ENCODE results near the gene CGNL1.

The CGNL1 gene

DNA sequence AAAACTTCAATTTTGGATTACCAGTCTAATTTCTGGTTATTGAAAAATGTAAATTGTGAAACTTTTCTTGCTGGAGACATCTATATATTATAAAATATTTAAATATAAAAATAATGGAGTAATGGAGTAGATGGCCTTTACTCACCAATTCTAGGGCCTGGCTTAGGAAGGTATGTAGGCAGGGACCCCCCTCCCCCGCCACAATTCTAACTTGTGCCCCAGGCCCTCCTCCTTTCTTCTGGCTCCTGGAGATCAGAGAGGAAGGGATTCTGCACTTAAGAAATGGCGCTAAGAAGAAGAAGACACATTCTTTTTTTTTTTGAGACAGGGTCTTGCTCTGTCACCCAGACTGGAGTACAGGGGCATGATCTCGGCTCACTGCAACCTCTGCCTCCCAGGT lies 49.5 kb downstream of the CGNL1 start:
- no peak for DNase-seq

DNA sequence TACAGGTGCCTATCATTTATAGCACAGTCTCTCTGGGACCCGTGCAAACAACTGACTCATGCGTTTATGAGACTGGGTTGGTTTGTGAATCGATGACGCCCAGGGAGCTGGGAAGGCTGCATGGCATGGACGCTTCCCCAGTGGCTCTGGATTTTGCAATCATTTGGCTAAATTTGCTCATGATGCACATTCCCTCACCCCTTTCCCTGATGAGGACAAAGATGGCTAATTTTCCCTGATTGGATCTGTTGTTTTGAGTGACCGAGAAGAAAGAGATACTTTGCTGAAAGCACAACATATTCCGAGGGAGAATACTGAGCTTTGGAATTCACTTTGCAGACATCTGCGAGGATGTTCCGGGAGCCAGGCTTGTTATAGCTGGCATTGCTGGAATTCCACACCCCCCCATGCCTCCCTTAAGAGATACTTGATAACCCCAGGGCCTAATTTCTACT lies 51.1 kb downstream of the CGNL1 start:
- DNase-seq: peak; percentile 41 to 58

DNA sequence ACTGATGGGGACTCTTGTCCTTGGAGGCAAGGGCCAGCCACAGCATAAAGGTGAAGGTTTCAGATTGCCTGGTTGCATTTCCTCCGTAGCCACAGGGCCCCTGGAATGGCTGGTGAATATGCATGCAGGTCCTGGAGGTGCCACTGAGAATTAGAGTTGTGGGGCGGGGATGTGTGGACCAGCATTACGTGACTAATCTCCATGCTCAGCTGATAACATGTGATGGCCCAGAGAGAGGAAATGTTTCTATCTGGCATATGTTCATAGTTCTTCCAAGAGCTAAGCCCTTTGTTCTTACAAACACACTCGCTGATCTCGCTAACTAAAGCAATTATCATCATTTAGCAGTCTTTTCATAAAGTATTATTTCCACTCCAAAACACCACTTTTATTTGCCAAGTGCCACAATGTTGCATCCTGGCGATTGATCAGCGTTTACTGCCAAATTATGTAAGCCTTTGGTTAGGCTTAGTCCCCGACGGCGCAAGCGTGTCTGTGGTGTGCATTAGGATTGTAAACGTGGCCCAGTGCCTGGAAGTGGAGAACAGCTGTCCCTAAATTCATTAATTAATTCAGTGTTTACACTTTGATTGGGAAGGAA lies 55.9 kb downstream of the CGNL1 start:
- peak; percentile 9 to 13 for DNase-seq

DNA sequence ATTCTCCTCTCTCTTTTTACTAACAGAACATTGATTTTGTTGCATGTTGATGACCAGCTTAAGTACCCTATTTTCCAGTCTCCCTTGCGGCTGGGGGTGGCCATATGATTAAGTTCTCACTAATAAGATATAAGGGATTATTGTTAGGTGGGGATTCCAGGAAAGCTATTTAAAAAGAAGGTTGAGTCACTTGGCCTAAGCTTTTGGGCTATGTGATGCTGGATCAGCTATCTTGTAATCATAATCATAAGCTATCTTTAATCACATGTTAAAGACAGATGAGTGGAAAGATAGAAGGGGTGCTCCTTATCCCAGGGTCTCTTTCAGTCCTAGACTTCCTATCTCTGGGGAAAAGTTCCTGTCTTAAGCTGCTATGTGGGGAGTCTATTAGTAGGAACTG lies 59.9 kb downstream of the CGNL1 start:
- no peak for DNase-seq

DNA sequence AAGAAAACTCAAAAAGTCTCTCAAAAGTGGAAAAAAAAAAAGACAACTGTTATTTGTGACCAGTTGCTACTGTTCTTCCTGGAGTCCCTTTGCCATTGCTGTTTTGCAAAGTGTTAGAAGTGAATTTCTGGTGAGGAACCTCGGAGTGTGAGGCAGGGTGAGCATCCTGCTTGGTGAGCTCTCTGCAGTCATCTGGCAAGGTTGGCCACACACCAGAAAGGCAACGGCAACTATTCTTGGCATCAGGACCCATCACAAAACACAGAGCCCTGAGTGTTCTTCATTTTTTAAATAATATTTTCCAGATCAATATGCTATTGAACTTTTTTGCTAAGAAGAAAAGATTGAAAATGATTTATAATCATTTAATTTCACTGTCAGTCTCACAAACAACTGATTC lies 60.7 kb downstream of the CGNL1 start:
- DNase-seq: no peak

DNA sequence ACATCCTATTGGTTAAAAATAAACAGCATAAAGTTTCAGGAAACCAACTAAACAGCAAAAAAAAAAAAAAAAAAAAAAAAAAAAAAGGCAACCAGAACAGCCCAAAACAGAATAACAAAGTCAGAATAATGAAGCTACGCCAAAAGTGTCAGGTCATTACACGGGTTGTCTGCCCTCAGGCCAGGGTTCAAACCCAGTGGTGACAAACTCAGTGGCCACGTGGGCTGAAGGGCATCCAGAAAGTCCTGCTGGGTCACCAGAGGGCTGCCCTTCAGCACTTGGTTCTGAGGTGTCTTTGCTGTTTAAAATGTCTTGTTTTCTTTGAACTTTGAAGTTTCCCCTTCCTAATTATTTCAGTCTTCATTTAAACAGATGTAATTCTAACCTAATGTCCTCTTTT lies 61.3 kb downstream of the CGNL1 start:
- DNase-seq: no peak

DNA sequence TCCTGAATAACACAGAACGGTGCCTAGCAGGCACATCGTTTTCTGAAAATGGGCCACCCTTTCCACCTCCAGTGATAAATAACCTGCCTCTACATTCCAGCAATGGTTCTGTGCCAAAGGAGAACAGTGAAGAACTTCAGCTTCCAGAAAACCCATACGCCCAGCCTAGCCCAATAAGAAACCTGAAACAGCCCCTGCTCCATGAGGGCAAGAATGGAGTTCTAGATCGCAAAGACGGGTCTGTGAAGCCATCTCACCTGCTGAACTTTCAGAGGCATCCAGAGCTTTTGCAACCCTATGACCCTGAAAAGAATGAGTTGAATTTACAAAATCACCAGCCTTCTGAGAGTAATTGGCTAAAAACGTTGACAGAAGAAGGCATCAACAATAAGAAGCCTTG lies 61.9 kb downstream of the CGNL1 start:
- DNase-seq: no peak

GRCh38 chr15:57439128-57440027 lies 63.1 kb downstream of the CGNL1 start:
- DNase-seq: no peak

DNA sequence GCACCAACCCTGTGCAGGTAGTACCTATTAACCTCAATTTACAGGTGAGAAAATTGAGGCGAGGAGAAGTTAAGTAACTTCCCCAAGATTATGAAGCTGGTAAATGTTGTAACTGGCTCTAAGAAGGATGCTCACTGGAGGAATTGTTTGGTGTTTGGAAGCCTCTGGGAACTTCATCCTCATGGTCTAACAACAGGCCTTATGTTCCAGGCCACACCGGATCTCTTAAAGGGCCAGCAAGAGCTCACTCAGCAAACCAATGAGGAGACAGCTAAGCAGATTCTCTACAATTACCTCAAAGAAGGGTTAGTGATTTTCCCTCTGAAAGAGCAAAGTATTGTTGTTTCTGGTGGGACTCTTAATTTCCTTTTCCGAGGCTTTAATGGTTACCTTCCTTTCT lies 63.9 kb downstream of the CGNL1 start:
- DNase-seq: no peak

GRCh38 chr15:57440799-57441198 lies 64.5 kb downstream of the CGNL1 start:
- DNase-seq: no peak

GRCh38 chr15:57442335-57442734 lies 66.0 kb downstream of the CGNL1 start:
- DNase-seq: no peak

- DNase-seq: no peak
Observed at GRCh38 chr15:57443486-57443885, 67.2 kb downstream of the CGNL1 start.

DNA sequence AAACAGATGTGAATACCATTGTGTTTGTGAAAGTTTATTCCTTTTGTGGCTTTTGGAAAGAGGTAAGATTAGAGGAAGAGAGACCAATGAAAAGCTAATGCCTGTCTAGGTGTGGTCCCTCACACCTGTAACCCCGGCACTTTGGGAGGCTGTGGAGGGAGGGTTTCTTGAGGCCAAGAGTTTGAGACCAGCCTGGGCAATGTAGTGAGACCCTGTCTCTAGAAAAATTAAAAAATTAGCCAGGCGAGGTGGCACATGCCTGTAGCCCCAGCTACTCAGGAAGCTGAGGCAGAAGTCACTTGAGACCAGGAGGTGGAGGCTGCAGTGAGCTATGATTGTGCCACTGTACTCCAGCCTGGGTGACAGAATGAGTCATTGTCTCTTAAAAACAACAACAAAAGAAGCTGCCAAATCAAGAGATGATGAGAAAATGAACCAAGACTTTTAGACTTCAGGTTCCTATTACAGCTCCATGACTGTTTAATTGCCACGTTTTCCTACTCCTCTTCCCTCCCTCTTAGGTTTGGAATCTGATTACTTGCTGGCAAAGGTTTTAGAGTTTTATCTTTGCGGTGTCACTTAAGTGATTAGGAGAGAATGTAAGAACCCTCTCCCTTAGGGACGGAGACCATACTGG lies 68.7 kb downstream of the CGNL1 start:
- no peak for DNase-seq

GRCh38 chr15:57445872-57446271 lies 69.6 kb downstream of the CGNL1 start:
- peak in 1 of 2 experiments; percentile 5 for DNase-seq

DNA sequence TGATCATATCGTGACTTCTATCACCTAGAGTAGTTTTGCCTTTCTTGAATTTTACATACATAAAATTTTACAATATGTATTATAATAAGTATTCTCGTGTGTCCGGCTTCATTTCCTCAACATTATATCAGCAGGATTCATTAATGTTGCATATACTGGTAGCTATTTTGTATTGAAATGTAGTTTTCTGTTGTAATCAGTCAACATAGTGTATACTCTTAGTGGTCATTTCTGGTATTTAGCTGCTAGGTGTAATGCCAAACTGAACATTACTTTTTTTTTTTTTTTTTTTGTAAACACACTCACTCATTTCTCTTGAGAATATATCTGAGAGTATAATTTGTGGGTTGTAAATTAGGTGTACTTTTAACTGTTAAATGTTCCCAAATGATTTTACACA lies 70.1 kb downstream of the CGNL1 start:
- no peak for DNase-seq

- no peak for DNase-seq
Observed at GRCh38 chr15:57451555-57451954, 75.2 kb downstream of the CGNL1 start.

GRCh38 chr15:57452090-57452754 lies 75.9 kb downstream of the CGNL1 start:
- no peak for DNase-seq

GRCh38 chr15:57455929-57456328 lies 79.6 kb downstream of the CGNL1 start:
- DNase-seq: no peak

DNA sequence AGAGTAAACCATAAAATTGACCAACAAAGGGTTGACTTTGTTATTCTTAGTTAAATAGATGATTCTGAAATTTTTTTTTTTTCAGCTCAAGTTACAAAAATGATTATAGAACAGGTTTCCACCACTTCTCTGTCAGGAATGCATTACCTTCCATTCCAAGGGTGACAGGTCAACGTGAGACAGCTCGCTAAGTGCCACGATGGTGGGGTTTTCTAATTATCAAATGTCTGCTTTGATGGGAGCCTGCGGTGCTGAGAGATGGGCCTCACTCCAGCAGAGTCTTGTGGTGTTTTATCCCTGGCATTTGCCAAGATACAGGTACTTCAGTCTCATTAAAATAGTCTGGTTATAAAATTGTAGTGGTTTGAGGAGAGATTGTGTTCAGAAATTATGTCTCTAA lies 80.3 kb downstream of the CGNL1 start:
- DNase-seq: no peak

DNA sequence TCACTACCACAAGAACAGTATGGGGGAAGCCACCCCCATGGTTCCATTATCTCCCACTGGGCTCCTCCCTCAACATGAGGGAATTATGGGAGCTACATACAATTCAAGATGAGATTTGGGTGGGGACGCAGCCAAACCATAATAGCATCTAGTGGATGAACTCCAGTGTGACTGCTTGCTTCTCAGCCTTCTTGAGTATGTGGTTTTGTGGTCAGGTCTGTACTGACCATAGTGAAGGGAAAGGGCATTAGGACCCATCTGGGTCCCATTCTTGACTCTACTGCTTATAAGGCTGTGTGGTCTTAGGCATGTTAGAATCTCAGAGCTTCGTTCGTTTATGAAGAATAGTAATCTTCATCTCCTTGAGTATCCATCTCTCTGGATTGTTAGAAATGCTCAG lies 81.4 kb downstream of the CGNL1 start:
- no peak for DNase-seq

DNA sequence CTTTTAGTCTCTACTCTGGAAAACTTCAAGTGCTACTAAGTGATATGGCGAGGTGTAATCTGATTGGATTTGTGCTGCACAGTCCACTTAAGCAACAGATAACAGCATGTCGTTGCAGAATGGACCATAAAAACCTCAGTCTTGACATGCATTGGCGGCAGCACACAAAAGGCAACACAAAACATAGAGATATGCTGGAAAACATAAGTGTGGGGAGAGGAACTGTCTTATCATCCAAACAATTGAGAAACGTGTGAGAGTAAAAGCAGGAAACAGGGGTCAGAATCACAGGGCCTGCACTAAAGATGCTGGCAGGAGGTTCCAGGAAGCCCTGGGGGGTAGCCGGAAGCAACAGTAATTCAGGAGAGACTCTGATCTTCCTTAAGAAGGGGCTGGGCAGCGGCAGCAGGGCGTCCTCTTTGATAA lies 82.1 kb downstream of the CGNL1 start:
- no peak for DNase-seq

DNA sequence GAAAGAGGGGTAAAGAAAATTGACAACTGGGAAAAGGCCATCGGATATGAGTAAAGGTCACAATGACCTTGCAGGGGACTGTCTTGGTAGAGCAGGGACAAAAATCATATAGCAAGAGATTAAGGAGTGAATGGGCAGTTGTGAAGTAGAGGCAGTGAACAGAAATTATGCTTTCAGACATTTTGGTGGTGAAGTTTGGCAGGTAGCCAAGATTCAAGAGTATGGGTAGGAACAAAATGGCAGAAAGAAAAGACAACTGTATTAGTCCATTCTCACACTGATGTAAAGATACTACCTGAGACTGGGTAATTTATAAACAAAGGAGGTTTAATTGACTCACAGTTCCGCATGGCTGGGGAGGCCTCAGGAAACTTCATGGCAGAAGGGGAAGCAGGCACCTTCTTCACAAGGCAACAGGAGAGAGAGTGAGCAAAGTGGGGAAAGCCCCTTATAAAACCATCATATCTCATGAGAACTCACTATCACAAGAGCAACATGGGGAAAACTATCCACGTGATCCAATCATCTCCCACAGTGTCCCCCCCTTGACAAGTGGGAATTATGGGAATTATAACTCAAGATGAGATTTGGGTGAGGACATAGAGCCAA lies 84.0 kb downstream of the CGNL1 start:
- no peak for DNase-seq

DNA sequence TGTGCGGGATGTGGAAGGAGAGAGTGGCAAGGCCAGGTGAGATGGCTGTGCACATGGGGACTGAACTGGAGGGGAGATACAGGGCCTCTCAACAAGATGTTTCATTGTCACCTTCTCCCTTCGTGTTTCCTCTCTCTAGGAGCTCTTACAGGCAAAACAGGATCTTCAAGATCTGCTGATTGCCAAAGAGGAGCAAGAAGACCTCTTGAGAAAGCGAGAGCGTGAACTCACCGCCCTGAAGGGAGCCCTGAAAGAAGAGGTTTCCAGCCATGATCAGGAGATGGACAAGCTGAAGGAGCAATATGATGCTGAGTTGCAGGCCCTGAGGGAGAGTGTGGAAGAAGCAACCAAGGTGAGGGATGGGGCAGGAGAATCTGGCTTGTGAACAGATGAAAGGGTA lies 85.2 kb downstream of the CGNL1 start:
- DNase-seq: no peak
